ENCODE data around the gene CDC42BPA.

GRCh38 chr1:227317011-227317451, 1.3 kb downstream of the CDC42BPA start:
- no peak for TF ChIP-seq CTCF (IDR thresholded peaks at IDR 0.05)
- TF ChIP-seq ZFX (IDR thresholded peaks at IDR 0.05; ENCODE audit: borderline replicate concordance), result no peak

Measured in 22Rv1 (cell line).